ENCODE data around the gene AXIN2.
A peak's percentile ranks its signal among the peaks of the same experiment; 100 is the strongest.
"Not testable (repeated sequence)": the region's sequence is repeated elsewhere in the genome, so short reads cannot be mapped to it uniquely, and the experiment has no call there.

AXIN2 gene

DNA sequence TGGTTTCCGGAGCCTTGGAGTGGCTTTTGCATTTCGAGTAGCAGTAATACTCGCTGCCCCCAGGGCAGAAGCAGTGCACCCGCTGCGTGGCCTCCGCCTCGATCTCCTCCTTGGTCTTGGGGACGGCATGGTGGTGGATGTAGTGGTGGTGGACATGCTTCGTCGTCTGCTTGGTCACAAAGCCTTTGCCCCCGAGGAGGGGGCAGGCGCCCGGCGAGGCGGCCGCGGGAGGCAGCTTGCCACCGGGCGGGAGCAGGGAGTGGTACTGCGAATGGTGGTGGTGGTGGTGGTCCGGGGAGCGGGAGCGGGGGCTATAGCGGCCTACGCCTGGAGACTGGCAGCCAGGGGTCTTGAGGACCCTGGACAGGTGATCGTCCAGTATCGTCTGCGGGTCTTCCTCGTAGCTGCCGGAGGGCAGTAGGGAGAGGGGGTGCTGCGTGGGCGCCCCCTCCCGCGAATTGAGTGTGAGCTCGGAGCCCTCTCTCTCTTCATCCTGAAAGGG, 24.1 kb downstream of the AXIN2 start:
- DNase-seq (ENCODE audit: low spot score) = no peak

DNA sequence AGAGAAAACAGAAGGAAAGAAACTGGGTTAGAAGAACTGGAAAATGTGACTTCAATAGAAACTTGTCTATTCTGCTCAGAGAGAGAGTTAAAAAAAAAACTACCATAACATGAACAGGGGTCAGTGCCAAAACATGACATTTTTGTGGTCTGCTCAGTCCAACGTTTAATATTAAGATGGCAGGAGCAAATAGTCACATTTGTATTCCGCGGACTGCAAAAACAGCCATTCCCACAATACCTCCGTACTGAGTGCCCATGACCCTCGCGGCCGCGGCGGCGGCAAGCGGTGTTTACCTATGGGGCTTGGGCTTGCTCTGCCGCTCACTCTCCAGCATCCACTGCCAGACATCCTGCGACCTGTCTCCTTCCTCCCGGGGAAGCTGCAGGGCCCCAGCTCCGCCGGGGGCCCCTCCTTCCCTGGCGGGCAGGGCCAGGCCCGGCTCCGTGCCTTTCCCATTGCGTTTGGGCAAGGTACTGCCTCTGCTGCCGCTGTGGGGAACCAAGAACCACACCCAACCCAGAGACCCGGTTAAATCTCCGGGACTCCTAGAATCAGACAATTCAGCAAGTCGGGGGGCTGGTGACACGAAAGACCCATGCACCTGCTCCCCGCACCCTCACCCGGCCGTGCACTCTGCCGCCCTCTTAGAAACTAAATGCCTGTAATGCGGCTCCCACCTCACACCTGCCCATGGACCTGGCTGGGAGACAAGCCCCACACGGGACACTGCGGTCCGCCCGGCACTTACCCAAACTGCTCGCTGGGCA, 24.7 kb downstream of the AXIN2 start:
- no peak for DNase-seq (ENCODE audit: low spot score)

DNA sequence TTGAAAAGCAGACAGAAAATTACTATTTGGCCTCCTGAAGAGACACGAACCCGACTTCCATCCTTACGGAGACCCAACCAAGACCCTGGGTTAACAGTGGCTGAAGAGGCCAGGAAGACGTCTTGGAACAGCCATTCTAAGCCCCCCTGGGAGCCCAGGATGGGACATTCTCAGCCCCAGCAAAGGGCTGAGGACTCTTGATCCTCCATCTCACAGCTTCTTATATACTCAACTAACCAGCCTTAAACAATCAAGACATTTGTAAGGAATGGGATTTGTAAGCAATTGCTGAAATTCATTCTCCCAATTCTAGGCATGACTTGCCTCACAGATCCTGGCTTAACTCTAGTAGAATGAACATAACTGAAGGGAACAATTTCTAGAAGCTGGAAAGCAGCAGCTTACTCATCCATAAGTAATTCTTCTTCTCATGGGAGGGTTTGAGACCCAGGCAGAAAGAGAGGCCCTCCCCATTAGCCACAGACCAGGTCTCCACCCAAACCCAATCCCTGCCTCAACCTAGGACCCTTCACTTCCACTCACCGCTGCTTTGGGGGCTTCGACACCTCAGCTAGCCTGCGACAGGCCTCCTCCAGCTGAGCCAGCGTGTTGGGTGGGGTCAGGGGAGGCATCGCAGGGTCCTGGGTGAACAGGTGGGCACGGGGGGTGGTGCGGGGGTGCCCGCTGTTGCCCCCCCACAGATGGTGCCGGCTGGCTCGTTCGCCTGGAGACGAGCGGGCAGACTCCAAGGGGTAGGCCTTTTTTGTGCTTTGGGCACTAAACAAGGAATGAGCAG, 25.5 kb downstream of the AXIN2 start:
- DNase-seq (ENCODE audit: low spot score) = no peak

DNA sequence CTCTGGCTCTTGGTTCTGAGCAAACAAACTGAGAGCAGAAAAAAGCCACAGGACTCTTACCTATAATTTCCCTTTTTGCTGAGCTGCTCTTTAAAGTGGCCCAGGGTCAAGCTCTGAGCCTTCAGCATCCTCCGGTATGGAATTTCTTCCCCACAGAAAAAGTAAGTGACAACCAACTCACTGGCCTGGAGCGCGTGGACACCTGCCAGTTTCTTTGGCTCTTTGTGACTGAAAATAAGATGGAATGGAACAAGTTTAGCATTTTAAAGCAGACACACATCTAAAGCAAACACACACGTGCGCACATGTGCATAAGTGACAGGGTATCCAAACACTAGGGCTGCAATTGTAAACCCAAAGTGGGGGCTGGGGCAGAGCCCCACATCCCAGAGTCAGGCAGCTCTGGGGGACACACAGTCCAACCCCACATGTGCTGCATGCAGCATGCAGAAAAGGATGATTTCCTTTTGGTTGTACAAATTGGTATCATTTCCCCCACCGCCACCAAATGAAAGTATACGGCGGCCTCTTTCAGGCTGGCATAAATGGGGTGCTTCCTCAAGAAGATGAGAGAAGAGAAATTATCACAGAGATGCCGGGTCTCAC, 27.5 kb downstream of the AXIN2 start:
- no peak for DNase-seq (ENCODE audit: low spot score)

DNA sequence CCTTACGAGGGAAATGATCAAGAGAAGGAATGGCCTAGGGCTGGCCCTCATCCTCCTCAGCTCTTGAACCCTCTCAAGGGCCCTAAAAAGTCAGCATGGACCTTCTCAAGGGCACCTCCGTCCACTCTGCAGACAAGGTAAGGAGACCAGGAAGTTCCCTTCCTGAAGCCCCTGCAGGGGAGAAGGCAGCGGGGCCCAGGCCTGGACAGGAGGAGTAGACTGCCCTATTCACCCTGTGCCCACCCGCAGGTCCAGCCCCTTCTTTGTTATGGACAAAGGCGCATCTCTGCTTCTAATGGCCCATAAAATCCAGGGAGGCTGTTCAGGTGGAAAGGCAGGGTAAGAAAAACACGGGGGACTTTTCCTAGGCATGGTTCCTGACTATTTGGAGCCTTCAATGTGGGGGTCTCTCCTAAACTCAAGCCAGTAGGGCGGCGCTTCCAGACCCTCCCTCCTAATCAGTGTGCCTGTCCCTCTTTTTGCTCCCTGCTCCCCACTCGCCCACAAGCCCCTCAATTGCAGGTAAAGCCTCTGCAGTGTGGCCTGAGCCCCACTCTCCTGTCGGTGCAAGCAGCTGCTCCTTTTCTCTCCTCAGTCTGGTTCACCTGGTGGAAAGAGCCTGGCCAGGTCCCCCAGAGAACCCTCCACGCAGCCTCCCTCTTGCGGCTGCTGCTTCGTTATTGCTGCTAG, 28.2 kb downstream of the AXIN2 start:
- no peak for DNase-seq (ENCODE audit: low spot score)

DNA sequence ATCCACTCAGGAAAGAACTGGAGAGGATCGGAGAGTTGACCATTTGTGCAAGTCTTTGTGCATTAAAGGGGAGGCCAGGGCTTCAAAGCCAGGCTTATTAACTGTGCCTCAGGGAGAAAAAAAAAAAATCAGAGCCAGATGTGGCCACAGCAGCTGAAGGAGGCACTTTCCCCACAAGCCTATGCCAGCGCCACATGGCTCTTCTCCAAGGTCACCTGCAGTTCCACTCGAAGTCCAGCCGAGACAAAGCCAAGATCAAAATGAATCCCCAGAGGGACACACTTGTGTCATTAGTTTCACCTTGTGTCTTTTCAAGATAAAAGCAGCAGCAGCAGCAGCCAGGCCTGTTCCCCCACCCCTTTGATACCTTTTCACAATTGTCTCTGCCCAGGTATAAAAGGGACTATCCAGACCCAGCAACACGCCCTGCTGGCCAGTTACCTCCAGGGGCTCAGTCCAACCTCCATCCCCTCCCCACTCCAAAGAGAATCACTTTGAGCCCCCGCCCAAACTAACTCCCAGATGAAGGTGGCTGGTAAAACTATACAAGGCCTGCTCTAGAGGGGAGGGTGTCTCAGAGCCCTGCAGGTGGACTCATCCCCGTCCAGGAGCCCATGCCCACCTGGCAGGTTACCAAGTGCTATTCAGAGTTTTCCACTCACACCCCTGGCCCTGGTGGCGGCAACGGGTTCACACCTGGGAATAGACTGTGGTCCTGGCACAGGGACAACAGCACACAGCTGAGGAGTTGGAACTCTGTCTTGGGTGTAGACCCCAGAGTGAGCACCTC, 29.2 kb downstream of the AXIN2 start:
- DNase-seq (ENCODE audit: low spot score) = no peak

DNA sequence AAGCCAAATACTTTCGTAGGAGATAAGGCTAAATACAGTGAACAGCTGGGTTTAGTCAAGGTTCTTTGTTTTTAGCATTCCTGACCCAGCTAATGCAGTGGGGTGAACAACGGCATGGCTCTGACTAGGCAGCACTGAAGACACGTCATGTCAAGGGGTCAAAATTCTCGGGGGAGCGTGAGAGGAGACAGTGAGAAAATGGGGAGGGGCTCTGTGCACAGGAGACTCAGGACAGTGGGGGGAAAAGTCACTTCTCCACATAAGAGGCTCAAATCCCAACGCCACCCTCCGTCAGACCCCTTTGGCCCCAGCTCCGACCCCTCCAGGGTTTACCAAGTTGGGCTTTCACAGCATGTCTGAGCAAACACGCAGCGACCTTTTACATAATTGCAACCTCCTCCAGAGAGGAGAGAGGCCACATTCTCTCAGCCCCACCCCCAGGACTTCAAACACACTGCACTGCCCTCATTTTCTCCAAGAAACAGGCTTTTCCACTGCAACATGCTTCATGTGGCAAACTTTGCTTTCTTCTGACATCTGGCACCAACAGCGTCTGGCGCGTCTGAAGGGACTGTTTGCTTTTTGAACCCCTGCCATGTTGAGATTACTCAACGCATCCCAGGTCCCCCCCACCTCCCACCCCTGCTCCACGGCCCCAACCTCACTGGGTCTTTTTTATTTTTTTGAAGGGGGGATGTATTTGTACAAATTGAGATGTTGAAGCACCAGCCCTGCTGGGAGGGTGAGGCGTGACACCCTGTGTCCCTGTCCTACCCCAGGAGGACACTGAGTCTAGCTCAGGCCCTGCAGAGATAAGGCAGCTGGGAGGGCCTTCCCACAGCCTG, 30.0 kb downstream of the AXIN2 start:
- peak; percentile 69 for DNase-seq (ENCODE audit: low spot score)

DNA sequence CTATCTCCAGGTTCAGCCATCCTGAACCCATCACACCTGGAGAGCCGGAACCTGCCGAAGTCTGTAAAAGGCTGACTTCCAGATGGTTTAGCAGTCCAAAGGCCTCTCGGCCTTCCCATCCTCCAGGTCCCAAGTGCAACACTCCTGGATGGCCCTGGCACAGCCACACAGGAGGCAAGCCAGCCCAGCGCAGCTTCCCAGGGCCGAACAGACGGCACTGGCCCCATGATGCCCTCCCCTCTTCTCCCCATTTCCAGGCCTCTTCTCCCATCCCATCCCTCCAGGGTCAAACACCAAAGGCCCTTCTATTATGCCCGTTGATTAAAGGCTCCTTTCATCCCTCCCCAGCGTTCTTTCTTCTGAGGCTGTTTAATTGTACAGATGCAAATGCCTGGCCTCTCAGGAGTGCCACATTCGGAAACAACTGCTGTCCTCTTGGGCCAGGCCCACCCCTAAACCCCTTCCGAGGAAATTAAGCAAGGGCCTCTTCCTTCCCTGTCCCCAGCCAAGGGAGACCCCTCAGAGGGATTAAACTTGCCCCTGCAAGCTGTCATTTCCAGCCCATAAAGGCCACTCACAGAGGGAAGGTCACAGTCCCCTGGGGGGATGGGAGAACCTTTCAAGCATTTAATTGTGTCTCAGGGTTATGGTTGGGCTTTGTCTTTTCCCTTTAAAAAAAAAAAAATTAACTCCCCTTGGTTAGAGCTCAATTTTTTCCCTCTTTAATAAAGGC, 30.8 kb downstream of the AXIN2 start:
- no peak for DNase-seq (ENCODE audit: low spot score)

DNA sequence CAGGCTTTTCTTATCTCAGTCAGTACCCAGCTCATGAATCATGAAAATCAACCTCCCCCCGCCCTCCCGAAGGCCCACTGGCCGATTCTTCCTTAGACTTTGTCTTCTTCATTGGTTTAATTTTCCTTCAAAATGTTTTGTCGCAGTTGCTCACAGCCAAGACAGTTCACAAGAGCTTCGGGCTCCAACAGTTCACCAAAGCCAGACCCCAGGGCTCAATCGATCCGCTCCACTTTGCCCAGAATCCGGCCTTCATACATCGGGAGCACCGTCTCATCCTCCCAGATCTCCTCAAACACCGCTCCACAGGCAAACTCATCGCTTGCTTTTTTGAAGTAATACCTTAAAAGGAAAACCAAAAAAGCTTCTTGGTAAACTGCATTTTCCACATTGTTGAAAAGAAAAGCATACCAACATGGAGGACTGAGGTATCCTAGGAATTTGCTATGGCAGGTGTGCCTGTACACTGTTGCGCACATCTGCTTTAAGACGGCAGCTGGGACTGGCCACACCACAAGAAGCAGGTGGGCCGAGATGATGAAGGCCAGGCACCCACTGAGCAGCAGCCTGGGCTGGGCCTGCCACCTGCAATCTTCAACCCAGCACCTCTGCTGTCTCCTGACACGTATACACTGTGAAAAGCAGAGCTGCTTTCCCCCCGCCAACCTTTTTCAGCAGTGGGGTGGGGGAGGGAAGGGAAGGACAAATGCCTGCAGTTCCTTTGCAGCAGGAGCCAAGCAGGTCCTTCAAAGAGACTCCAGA, 31.5 kb downstream of the AXIN2 start:
- no peak for DNase-seq (ENCODE audit: low spot score)

DNA sequence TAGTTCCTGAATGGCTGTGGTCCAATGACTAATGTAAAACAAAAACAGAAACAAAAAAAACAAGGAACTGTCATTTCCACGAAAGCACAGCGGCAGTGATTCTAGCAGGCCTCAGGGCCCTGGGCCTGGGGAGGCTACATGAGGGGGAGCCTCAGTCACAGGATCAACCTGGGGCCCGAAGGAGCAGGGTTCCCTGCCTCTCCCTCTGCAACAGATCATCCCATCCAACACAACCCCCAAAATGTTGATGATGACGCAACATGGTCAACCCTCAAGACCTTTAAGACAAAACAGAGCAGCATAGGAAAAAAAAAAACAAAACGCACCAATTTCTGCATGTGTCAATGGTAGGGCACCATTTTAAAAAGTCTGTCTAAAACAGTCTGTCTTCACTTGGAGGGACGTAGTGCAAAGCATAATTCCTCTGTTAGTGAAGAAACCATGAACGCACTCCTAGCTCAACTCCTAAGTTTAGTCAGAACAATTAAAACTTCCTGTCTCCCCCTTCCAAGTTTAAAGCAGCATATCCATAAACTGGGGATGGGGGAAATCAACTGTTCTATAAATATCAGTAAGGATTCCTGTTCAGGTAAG, 32.3 kb downstream of the AXIN2 start:
- no peak for DNase-seq (ENCODE audit: low spot score)

DNA sequence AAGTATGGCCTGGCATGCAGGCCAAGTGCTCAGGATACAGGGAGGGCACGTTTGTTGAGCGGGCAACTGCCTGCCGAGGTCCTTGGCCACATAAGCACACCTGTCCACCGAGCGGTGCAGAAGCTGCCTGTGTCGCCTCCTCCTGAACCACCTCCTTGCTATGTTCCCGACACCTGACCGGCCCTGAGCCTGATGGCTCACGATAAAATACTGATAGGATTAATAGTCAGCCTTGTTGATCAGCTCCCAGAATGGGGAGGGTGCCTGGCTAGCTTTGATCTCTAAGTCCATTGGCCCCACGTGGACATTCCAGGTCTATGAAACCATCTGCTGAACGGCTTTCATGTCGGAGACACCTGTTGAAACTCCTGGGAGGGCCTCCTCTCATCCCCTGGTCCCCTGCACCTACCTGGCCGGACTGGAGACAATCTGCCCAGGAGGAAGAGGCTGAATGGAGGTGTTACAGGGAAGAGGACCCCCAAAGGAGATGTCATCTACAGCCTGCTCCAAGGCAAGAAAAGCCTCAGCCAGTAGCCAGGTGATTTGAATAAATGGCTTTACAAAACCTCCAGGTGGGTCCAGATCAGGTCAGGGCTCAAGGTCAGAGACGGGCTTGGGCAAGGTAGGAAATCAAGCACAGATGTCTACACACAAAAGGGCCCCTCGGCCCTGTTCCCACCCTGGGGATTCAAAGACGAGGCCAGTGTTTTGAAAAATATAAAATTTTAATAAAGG, 33.4 kb downstream of the AXIN2 start:
- DNase-seq (ENCODE audit: low spot score) = no peak

DNA sequence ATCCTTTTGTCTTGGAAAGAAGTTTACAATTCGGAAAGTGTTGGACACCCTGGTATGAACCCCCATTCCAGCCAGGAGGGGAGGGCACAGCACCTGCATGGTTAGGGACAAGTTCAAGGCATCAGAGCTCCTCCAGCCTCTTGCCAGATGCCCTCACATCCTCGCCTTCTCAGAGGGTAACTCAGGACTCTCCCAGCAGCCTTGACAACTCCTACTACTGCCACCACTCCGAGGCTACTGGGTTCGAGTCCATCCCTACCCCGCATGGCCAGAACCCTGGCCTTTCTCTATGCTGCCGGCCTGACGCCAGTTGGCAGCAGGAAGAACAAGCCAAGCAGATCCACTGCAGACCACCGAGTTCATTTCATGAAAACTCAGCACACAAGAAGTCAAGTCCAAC, 34.1 kb downstream of the AXIN2 start:
- DNase-seq (ENCODE audit: low spot score) = no peak

DNA sequence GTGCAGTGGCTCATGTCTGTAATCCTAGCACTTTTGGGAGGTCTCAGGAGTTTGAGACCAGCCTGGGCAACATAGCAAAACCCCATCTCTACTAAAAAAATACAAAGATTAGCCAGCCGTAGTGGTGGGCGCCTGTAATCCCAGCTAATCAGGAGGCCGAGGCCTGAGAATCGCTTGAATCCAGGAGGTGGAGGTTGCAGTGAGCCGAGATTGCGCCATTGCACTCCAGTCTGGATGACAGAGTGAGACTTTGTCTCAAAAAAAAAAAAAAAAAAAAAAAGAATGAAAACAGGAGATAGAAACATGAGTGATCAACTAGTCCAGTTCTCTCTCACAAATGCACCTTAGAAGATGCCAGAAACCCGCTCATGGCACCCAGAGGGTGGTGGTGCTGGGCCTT, 34.6 kb downstream of the AXIN2 start:
- DNase-seq (ENCODE audit: low spot score) = not testable (repeated sequence)

DNA sequence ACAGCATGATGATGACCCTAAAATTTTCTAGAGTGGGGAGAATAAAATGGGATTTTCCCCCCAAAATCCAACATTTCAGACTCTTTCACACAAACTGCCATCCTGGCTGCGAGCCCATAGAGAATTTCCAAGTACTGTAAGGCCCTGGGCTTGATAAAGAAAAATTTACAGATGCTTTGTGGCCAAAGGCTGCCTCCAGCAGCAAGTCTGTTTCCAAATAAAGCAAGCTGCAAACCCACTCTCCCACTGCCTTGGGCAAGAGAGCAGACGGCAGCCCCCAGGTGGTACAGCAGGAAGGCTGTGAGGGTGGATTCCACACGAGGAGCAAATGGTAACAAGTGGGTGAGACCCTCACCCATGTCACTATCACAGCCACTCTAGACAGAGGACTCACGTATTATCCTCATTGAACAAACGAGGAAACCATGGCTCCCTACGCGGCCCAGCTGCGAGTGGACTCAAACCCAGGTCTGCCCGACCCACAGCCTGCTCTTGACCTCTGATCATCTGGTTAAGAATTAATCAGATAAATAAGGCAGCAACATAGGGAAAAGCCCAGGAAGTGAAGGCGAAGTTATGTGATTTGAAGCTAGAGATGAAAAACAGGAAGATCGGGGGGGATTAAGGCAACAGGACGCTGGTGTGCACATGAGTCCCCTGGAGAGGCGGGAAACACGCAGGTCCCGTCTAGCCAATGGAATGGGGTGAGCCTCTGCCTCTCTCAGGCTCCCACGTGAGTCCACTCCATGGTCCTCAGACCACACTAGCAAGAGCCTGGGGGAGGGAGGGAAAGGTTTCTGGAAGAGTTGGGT, 37.4 kb downstream of the AXIN2 start:
- DNase-seq (ENCODE audit: low spot score) = no peak

DNA sequence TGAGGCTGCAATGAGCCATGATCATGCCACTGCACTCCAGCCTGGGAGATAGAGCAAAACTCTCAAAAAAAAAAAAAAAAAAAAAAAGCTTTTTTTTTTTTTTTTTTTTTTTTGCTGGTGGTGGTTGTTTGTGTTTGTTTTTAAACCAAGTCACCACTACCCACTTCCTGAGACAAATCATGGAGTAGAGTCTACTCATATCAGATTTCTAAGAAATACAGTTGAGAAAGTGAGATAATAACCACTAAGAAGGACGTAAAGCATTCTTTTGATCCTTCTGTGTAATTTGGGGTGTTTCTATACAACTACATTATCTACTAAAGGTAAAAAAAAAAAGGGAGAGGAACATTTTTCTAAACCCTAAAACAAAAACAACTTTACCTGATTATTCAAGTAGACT, 38.0 kb downstream of the AXIN2 start:
- DNase-seq (ENCODE audit: low spot score) = no peak

DNA sequence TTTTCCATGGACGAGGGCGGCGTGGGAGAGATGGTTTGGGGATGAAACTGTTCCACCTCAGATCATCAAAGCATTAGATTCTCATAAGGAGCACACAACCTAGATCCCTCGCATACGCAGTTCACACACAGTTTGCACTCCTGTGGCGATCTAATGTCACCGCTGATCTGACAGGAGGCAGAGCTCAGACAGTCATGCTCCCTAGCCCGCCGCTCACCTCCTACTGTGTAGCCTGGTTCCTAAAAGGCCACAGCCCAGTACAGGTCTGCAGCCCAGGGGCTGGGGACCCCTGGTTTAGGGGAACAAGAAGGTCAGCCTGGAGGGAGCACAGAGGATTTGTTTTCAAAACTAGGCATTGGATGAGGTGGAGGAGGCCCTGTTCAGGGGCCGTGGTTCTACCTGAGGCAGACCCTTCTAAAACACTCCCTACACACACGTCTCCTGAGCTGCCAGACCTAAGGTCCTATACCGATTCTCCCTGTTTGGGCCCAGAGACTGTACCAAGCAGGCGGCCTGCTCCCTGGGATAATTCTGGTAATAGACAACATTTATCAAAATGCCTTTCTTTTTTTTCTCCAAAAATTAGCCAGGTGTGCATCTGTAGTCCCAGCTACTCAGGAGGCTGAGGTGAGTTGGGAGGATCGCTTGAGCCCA, 38.6 kb downstream of the AXIN2 start:
- no peak for DNase-seq (ENCODE audit: low spot score)

DNA sequence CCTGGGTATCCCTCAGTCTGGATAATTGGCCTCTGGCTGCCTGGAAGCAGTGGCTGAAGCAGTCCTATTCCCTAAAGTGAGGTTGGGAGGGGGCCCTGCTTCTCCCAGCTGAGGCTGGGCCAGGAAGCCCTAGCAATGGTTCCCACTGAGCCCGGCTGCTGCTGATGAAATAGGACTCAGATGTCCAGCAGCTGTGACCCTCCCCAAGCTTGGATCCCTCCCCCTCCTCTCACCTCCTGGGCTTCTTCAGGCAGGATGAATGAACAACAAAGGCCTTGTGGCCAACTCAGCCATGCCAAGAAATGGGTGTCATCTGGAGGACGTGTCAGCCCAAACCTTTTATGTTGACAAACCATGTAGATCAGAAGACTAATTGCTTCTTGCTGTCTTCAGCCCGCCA, 42.0 kb downstream of the AXIN2 start:
- DNase-seq (ENCODE audit: low spot score) = no peak

Data from HuH-7 (cell line).